Measurements from ENCODE around the gene SLC2A11.
"Not testable (repeated sequence)": the region's sequence is repeated elsewhere in the genome, so short reads cannot be mapped to it uniquely, and the experiment has no call there.

Gene SLC2A11

GRCh38 chr22:23910496-23911190 lies 53.0 kb downstream of the SLC2A11 start:
- no peak for TF ChIP-seq CTCF (conservative IDR thresholded peaks at IDR 0.05; ENCODE audit: control insufficient read depth, insufficient read depth, low read depth, low read length)
- H3K4me3 ChIP-seq (ENCODE audit: control insufficient read depth, low read depth, low read length), result no peak overlapping the region
- no peak for DNase-seq (ENCODE audit: low read depth)

- TF ChIP-seq CTCF (conservative IDR thresholded peaks at IDR 0.05; ENCODE audit: control insufficient read depth, insufficient read depth, low read depth, low read length), result no peak
- no peak overlapping the region for H3K4me3 ChIP-seq (ENCODE audit: control insufficient read depth, low read depth, low read length)
- no peak for DNase-seq (ENCODE audit: low read depth)
Measured at GRCh38 chr22:23911318-23911980, 53.8 kb downstream of the SLC2A11 start.

GRCh38 chr22:23912293-23912903 lies 54.7 kb downstream of the SLC2A11 start:
- no peak for TF ChIP-seq CTCF (conservative IDR thresholded peaks at IDR 0.05; ENCODE audit: control insufficient read depth, insufficient read depth, low read depth, low read length)
- H3K4me3 ChIP-seq (ENCODE audit: control insufficient read depth, low read depth, low read length), result no peak overlapping the region
- DNase-seq (ENCODE audit: low read depth), result no peak

GRCh38 chr22:23913306-23913660 lies 55.6 kb downstream of the SLC2A11 start:
- H3K4me3 ChIP-seq (ENCODE audit: control insufficient read depth, low read depth, low read length), result peak overlapping the region; percentile 77
- no peak for TF ChIP-seq CTCF (conservative IDR thresholded peaks at IDR 0.05; ENCODE audit: control insufficient read depth, insufficient read depth, low read depth, low read length)
- DNase-seq (ENCODE audit: low read depth), result no peak

GRCh38 chr22:23913661-23914353 lies 56.1 kb downstream of the SLC2A11 start:
- TF ChIP-seq CTCF (conservative IDR thresholded peaks at IDR 0.05; ENCODE audit: control insufficient read depth, insufficient read depth, low read depth, low read length), result no peak
- peak; percentile 97 for DNase-seq (ENCODE audit: low read depth)
- H3K4me3 ChIP-seq (ENCODE audit: control insufficient read depth, low read depth, low read length), result peak overlapping the region; percentile 77

- no peak for TF ChIP-seq CTCF (conservative IDR thresholded peaks at IDR 0.05; ENCODE audit: control insufficient read depth, insufficient read depth, low read depth, low read length)
- no peak for DNase-seq (ENCODE audit: low read depth)
- no peak overlapping the region for H3K4me3 ChIP-seq (ENCODE audit: control insufficient read depth, low read depth, low read length)
Measured at GRCh38 chr22:23915290-23915689, 57.6 kb downstream of the SLC2A11 start.

- DNase-seq (ENCODE audit: low read depth); H3K4me3 ChIP-seq (ENCODE audit: control insufficient read depth, low read depth, low read length): not testable (repeated sequence)
Measured at GRCh38 chr22:23920267-23920611, 62.6 kb downstream of the SLC2A11 start.

- not testable (repeated sequence) for H3K4me3 ChIP-seq (ENCODE audit: control insufficient read depth, low read depth, low read length)
- DNase-seq (ENCODE audit: low read depth), result peak; percentile 61
Measured at GRCh38 chr22:23921586-23922201, 64.0 kb downstream of the SLC2A11 start.
